NAMALWA (cell line): ENCODE results near the gene MRPL55.

ENCODE experiments used
- DNase-seq: peaks from one replicate; pipeline ENCODE4 v3.0.0-alpha.2; 2015; ENCODE audit warnings: low spot score

The MRPL55 gene

DNA sequence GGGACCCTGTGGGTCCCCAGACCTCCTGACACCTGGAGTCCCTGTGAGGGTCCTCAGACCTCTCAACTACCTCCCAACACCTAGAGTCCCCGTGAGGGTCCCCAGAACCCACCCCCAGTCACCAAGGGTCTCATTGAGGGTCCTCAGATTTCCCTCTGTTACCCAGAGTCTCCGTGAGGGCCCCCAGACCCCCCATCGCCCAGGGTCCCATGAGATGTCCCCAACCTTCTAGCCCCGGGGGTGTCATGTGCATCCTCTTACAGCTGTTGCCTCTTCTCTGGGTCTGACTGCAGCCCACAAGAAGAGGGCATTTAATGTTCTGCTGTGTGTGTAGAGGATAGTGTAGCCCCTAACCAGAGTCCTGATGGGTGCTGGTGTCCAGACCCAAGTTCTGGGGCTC, 38.7 kb upstream of the MRPL55 start:
- DNase-seq, result no peak

DNA sequence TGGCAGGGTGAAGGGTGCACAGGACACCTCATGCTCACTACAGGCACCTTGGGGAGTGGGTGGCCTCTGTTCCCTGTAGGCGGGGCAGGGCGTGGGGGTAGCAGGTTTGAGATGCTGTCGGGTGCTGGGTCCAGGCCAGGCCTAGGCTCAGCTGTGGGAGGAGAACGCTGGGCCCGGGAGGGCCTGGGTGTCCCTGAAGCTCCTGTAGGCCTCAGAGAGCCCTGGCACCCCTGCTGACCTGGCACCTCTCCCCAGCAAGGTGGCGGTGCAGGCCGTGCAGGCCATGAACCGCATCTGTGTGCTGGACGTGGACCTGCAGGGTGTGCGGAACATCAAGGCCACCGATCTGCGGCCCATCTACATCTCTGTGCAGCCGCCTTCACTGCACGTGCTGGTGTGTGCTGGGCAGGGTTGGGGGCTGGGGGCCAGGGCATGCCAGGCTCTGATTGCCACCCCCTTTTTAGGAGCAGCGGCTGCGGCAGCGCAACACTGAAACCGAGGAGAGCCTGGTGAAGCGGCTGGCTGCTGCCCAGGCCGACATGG, 38.1 kb upstream of the MRPL55 start:
- DNase-seq, result no peak

DNA sequence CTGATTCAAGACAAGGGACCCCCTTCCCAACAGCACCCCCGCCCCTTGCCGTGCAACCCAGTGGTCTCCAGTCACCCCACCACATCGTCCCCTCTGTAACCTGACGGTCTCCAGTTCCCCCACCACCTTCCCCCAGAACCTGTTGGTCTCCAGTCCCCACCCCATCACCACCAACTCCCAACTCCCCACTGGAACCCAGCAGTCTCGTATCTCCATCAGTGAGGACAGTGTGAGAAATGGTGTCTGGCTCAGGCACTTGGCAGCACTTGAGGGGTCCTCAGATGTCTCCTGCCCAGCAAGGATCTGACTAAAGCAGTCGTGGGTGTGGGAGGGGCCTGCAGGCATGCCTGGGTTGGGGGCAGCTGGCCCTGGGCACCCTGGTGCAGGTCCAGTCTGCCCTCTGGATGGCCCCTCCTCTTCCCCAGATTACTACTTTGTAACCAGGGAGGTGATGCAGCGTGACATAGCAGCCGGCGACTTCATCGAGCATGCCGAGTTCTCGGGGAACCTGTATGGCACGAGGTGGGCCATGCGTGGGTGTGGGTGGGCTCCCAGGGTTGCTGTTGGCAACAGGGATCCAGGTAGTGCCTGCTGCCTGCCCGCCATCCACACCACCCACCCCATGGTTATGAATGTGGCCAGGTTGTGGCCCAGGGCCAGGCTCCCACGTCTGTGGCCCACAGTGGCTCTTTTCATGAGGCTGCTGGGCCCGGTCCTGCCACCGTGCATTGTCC, 37.5 kb upstream of the MRPL55 start:
- DNase-seq, result no peak

DNA sequence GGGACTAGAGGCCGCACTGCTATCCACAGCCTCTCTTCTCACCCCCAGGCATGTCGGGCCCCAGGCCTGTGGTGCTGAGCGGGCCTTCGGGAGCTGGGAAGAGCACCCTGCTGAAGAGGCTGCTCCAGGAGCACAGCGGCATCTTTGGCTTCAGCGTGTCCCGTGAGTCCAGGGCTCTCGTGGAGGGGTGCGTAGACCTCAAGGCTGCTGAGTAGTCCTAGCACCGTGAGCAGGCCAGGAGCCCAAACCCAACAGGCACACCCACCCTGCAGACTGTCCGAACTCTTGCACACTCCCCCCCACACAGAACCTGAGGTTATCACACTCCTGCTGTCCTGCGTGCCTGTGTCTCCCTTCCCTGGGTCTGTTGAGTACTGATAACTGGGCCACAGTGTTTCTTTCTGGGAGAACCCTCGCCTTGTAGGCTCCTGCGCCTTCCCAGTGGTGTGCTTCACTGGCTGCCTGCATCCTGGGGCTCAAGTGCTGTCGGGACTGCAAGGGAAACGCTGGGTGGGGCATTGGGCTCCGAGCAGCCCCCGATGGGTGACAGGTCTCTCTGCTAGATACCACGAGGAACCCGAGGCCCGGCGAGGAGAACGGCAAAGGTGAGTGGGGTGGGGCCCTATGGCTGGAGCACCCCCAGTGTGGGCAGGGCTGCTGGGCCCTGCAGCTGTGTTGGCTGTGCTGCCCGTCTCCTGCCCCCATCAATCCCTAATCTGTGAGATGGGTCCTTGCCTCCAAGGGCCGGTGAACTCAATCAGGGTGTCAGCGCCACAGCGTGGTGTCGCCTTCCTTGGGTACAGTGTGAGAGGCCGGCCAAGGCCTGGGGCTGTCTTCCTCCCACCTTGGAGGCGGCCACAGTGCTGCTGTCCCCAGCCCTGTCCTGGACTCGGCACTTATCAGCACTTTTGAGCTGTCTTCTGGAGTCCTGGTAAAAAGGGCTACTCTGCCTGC, 36.6 kb upstream of the MRPL55 start:
- DNase-seq, result no peak

DNA sequence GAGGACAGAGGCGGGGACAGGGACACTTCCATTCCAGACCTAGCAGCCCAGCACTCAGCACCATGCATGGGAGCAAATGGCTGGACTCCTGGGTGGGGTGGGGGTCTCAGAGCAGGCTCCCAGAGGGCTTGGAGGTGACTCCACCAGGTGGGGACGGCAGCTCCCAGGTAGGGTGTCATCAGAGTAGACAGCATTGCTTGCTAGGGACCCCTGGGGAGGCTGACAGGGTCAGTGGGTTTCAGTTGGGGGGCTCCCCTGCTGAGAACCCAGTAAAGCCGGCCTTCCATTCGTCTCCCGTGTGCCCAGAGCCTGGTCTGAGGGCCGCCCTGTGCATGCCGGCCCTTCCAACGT, 35.9 kb upstream of the MRPL55 start:
- no peak for DNase-seq

DNA sequence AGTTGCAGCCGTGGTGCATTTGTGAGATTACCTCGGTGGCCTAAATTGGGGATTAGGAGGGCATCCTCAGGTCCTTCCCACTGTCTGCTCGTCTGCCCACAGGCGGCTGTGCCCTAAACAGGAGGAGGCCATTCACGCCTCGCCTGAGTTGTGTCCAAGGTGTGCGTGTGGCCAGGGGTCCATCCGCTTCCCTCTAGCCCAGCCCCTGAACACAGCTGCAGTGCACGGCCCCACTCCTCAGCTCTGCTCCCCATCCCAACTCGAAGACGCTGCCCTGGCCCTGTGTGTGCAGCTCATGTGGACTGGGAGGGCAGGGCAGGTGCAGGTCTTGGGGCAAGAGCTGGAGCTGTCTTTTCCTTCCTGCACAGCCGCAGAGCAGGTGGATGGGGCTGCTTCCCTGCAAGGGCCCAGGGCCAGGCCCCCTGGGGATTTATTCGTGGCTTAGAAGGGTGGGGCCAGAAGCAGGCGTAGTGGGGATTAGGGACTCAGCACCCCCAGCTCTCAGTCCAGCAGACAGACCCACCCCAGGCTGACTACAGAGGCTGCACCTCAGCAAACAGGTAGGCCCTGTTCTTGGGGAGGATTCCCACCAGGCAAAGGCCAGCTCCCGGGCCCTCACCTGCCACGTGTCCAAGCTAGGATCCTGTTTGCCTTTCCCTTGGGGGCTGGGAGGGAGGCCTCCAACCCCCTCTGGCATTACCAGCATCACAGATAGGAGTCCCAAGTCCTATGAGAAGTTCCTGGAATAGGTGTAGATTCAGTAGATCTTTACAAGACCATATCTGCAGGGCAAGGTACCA, 35.3 kb upstream of the MRPL55 start:
- DNase-seq, result peak; percentile 31

DNA sequence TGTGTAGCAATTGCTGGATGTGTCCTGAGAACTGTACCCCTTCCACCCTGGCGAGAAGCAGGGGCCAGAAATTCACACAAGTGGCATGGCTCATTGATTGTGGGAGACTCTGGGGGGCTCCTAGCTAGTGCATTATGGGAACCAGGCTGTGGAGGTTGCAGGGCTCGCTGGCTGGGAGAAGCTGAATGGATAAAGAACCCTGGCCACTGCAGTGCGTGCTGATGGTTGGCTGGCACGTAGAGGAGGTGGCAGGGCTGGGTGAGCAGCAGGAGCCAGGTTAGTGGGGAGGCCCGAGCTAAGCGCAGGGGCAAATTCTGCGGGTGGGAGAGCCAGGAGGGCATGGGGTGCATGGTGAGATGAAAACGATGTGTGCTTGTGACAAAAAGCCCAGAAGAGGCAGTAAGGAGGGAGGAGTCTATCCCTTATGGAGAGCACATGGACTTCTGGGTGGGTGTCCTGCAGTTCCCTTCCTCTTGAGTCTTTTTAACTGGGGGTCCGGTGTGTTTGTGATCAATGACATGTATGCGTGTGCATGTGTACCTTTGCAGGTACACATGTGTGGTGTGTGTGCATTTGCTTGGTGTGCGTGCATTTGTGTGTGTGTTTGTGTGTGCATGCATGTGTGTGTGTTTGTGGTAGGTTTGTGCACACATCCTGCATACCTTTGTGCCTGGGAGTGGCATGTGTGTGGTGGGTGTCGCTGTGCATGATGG, 34.5 kb upstream of the MRPL55 start:
- no peak for DNase-seq

DNA sequence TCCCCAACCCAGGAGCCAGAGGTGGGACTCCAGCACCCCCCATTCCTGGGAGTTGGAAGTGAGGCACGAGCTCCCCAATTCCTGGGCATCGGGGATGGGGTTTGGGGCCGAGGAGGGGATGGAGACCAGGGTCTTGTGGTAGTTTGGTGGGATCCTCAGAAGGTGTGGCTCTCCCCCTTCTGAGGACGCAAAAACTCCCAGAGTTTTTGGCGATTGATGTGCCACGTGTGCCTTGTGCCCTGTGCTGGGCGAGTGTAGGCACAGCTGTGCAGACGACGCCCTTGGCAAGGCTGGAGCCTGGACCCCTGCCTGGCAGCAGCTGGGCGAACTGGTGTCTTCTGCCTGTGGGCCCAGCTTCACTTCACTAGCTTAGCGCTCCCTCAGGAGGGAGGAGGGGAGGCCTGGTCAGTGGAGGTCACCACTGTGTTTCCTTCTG, 33.6 kb upstream of the MRPL55 start:
- DNase-seq, result no peak

DNA sequence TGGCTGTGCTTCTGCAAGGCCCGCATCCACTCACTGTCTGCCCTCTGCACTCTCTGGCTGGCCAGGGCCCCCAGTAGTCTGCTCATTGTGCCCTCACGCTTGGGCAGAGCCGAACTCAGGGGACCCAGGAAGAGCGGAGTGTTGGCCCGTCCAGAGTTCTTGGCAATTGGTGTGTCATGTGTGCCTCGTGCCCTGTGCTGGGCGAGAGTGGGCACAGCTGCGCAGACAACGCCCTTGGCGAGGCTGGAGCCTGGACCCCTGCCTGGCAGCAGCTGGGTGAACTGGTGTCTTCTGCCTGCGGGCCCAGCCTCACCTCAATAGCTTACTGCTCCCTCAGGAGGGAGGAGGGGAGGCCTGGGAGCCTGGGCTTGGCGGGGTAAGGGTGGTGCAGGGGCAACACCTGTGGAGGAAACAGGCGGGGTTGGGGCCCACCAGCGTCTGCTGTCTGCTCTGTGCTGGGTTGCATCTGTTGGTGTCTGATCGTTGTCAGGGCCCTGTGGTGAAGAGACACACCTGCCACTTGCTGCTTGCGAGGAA, 33.1 kb upstream of the MRPL55 start:
- DNase-seq, result peak; percentile 45

DNA sequence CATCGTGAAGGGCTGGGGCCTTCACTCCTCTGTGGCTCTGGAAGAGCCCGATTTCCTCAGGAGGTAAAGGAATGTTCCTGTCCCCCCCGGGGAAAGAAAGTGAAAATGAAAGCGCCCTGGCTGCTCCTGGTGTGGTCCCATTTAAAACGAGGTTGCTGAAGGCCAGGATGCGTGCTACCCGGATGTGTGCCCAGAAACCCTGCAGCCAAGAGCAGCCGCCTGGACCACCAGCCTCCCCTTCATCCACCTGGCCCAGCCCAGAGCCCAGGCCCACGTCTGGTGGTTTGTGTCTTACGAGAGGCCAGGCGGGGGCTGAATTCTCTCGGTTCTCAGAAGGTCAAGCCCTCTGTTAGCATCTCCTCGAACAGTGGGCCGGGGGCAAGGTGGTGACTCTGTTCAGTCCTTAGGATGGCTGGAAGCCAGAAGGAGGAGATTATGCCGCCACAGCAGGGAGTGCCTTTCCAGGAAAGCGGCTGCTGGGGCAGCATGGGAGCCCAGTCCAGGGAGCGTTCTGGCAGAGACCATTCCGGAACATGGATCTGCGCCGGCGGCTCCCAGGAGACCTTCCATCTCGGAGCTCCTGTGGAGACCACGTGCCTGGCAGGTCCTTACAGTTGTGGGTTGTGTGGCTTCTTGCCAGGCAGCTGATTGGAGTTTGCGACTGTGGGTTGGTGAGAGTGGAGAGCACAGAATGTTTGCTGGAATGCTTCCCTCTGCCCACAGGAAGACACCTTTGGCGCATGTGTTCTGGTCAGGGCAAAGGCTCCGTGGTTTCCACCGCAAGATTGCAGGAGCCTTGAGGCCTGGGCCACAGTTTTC, 32.3 kb upstream of the MRPL55 start:
- no peak for DNase-seq

DNA sequence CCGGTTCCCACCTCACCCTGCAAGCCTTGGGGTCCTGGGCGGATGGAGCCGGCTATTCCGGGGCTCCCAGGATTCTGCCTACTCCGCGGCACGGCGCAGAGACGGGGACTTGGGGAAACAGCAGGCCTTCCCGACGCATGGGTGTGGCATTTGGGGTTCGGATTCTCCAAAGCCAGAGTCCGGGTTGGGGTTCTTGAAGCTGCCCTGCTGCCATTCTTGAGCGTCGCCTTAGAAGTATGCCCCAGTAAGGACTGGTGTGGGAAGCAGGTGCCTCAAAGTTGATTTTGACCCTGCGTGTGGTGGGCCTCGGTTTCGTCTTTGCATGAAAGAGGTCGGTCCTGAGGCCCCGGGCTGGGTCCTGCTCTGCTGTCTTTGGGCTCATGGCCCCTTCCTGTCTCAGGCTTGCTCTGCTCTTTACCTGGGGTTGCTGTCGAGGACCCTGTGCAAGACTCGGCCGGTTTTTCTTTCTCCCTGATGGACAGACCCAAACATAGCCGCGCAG, 31.7 kb upstream of the MRPL55 start:
- DNase-seq, result peak; percentile 34

DNA sequence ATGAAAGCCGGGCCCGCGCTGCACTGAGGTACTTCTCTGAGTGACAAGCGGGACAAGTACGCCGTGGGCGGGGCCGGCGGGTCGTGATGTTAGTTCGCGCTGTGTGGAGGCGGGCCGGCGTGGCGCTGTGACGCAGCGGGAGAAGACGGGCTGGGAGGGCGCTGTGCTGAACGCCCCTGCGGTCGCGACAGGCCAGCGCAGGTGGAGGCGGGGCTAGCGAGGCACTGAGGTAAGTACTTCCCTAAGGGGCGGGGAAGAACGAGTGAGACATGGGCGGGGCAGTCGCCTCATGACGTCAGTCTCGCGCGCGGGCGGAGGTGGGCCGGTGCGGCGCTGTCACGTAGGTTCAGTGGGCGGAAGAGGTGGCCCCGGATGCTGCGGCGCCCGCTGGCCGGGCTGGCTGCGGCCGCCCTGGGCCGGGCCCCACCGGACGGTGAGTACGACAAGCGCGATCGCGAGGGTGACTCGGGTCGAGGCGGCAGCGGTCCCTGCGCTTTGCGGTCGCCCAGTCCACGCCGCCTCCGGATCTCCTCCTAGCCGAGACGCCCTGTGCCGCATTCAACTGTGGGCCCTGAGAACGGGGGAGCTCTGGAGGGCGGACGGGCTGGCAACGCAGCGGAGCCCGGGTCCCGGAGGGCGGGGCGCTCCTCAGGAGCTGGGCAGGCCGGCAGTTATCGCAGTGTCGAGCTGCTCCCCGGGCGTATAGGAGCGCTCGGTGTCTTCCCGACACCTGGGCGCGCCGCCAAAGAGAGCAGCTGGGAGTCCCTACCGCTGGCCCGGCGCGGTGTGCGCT, 31.0 kb upstream of the MRPL55 start, which contains the start of gene GUK1:
Gene GUK1, plus strand, starts transcription at position 349 of the 793 bp plus-strand sequence. Its CDS starts 24 bp downstream, at position 373.
- DNase-seq, result peak; percentile 99

DNA sequence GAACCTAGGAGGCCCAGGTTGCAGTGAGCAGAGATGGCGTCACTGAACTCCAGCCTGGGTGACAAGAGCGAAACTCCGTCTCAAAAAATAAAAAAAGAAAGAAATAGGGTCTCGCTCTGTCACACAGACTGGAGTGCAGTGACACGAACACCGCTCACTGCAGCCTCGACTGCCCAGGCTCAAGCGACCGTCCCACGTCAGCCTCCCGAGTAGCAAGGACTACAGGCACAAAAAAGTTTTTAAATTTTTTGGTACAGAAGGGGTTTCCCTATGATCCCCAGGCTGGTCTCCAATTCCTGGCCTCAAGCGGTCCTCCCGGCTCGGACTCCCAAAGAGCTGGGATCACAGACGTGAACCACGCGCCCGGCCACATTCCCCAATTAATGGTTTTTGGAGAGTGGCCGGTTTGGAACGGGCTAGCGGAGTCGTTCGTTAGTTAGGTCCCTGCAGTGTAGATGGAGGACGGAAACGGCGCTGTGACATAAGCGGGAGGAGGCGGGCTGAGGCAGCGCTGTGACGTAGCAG, 30.4 kb upstream of the MRPL55 start:
- DNase-seq, result no peak

DNA sequence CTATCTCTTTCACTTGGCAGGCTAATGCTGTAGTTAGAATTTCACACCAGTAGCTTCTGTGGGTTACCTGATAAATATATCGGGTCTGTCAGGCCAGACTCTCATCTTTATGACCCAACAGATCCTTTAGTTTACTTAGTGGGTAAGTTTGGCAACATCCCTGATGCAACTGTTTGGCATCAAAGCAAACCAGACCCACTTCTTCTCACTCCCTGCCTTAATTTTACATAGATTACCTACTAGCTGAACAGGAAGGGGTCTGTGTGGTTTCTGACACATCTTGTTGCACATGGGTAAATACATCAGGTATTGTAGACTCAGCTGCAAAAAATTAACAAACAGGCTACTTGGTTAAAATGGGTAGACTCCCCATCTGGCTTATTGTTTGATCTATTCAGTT, 27.8 kb upstream of the MRPL55 start:
- no peak for DNase-seq

DNA sequence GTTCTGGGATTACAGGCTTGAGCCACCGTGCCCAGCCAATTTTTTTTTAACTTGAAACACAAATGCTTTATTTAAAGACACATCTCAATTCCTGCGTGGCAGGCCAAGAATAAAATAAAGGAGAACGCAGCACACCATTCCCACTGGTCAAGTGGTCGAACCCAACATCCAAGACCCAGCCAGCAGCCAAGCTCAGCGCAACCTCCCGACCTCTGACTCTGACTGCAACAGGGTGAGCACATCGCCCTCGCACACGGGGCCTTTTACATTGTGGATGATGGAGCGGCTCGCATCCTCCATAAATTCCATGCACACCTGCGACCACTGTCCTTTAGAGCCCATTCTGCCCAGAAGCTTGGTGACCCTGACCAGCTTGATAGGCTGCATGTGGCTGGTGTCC, 25.5 kb upstream of the MRPL55 start:
- no peak for DNase-seq

DNA sequence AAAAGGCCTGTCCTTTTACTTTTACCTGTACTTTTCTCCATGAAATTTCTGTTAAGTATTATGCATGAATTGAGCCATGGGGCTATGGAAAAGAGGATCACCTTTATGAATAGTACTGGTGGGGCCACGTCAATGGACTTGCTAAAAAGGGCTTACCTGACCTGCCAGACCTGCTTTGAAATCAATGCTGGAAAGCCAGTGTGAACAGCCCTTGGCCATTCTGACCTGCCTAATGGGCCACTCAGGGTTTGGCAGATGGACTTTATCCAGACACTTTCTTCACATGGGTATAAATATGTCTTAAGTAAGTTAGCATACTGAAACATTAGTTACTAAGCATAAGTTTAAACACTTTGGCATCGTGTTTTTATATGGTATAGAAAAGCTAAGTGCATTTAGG, 22.7 kb upstream of the MRPL55 start:
- no peak for DNase-seq

DNA sequence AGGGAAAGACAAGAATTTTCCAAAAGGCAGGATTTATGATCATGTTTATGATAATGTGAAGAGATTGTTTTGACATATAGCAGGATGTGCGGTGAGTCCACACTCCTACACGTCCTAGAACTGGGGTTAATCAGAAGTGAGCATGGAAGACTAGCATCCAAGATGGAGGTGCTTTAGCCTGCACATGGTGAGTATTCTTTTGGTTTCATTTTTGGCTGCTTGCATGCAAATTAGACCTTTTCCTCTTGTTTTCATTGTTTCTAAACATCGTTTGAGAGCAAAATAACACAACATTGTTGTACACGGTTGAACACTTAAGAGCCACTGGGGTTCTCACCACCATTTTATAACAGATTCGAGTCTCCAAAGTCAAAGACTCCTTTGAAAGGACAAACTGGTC, 16.1 kb upstream of the MRPL55 start:
- DNase-seq, result no peak

DNA sequence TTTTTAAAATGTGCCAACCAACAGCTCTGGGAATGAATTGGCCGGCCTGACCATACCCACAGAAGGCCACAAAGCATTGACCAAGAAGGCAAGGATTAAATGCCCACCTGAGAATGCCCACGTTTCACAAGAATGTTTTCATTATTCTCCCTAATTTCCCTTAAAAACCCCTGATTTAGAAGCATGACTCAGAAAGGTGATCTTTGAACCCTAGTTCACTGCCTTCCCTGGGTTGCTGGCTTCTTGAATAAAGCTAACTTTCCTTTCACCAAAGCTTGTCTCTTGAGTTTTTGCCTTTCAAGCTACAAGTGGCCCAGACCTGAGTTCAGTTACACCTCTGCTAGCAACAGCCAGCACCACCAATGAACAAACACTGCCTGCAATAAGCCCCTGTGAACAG, 14.4 kb upstream of the MRPL55 start:
- DNase-seq, result no peak

DNA sequence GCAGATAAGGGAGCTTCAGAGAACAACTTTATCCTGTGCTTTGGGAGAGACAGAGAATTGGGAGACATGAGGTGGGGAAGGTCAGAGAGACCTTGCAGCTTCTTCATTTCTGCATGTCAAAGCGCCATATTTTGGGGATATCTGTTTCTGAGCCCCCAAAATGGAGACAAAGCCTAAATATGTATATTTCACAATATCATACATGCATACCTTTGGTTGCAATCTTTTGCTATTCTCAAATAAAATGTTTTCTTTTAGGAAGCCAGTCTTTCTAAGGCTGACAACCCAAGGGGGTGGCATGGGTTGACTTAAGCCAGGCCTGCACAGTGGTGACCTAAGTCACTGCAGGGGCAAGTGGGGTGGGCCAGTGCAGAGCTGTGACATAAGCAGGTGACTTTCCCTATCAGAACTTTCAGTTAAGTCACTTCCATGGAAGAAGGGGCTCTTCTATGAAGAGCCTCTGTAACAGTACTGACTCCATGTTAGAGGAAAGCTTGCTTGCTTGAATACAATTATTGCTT, 13.9 kb upstream of the MRPL55 start:
- DNase-seq, result no peak
